C1 segment of cervical spinal cord (tissue), 14 donors: ENCODE measurements around the gene IPO11.

Experiments used
- DNase-seq, 14 donors: peaks; one replicate each; lab custom pipeline; 2025; lab: John Stamatoyannopoulos, UW

Gene IPO11

GRCh38 chr5:62568800-62569432 lies 156.4 kb downstream of the IPO11 start:
- DNase-seq, result no peak

- DNase-seq, result no peak
Observed at GRCh38 chr5:62569470-62569869, 156.9 kb downstream of the IPO11 start.

GRCh38 chr5:62572918-62573514 lies 160.5 kb downstream of the IPO11 start:
- no peak for DNase-seq

- DNase-seq, result no peak
Observed at GRCh38 chr5:62574599-62574998, 162.0 kb downstream of the IPO11 start.

- DNase-seq, result no peak
Observed at GRCh38 chr5:62575066-62575465, 162.5 kb downstream of the IPO11 start.

GRCh38 chr5:62575489-62575888 lies 162.9 kb downstream of the IPO11 start:
- no peak for DNase-seq

- DNase-seq, result no peak
Observed at GRCh38 chr5:62576570-62577170, 164.1 kb downstream of the IPO11 start.

- DNase-seq, result no peak
Observed at GRCh38 chr5:62577488-62577887, 164.9 kb downstream of the IPO11 start.

GRCh38 chr5:62578540-62578939 lies 166.0 kb downstream of the IPO11 start, which contains the start of gene LRRC70:
TSS of gene LRRC70 (plus strand) at chr5:62578819. CDS start at chr5:62579439, 620 bp downstream.
- DNase-seq, result no peak

- DNase-seq, result no peak
Observed at GRCh38 chr5:62579761-62580160, 167.2 kb downstream of the IPO11 start.

- DNase-seq, result no peak
Observed at GRCh38 chr5:62581836-62582597, 169.5 kb downstream of the IPO11 start.

GRCh38 chr5:62584391-62584790 lies 171.8 kb downstream of the IPO11 start:
- no peak for DNase-seq

GRCh38 chr5:62585306-62585705 lies 172.7 kb downstream of the IPO11 start:
- no peak for DNase-seq

GRCh38 chr5:62585751-62586150 lies 173.2 kb downstream of the IPO11 start:
- no peak for DNase-seq

- no peak for DNase-seq
Observed at GRCh38 chr5:62587737-62588136, 175.2 kb downstream of the IPO11 start.

GRCh38 chr5:62588668-62589067 lies 176.1 kb downstream of the IPO11 start:
- DNase-seq, result no peak

- no peak for DNase-seq
Observed at GRCh38 chr5:62589504-62589903, 176.9 kb downstream of the IPO11 start.

GRCh38 chr5:62590387-62590786 lies 177.8 kb downstream of the IPO11 start:
- DNase-seq, result no peak

GRCh38 chr5:62592558-62592957 lies 180.0 kb downstream of the IPO11 start:
- no peak for DNase-seq

GRCh38 chr5:62593331-62593730 lies 180.8 kb downstream of the IPO11 start:
- DNase-seq, result no peak

GRCh38 chr5:62594364-62594984 lies 181.9 kb downstream of the IPO11 start:
- no peak for DNase-seq

GRCh38 chr5:62596096-62596495 lies 183.5 kb downstream of the IPO11 start:
- DNase-seq, result no peak
